HTR-8/SVneo (cell line): ENCODE results near the gene SVBP.

Experiments
- DNase-seq: peaks from one replicate; pipeline ENCODE4 v3.0.0; 2011; ENCODE audit warnings: low spot score, mixed read lengths; ENCODE audit not compliant: insufficient read length
- FAIRE-seq: peaks from 2 replicates; lab custom pipeline; 2011; peaks lifted over from hg19 to GRCh38; lab: Jason Lieb, UNC

Gene SVBP

GRCh38 chr1:42807056-42807668, 10.0 kb downstream of the SVBP start:
- DNase-seq (no peak), FAIRE-seq (no peak)

DNA sequence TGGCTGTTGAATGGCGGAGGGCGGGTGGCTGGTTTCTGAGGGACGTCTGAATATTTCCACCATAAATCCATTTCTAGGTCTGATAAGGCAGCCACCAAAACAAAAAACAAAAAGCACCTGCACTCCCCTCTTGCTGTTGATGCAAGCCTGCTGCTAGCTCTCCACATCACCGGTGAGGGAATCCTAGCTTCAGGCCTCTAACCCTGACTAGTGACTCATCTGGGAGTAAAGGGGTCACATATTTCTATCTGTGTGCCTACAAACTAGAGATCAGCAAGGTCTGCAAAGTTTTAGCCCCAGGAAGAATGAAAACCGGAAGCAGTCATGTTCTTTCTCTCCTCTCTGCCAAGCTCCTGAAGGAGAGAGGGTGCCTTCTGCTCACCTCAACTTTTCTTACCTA, 10.6 kb downstream of the SVBP start:
- peak; percentile 21 for DNase-seq
- no peak for FAIRE-seq

DNA sequence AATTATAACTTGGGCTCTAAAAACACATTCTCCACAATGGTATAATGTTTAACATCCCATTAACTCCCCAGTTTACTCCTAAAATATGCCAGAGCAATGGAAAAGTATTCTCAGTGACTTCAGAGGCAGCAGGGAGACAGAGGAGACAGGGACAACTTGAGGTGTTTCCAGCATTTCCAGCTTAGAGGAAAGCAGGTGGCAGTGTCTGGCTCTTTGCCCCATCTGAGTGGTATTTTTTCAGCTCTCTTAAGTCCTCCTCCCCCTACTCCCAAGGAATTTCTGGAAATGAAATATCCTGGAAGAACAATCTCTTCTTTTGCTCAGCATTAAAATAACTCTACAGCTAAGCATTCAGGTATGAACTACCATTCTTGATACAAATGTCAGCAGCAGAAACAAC, 11.0 kb downstream of the SVBP start:
- DNase-seq (no peak), FAIRE-seq (no peak)

DNA sequence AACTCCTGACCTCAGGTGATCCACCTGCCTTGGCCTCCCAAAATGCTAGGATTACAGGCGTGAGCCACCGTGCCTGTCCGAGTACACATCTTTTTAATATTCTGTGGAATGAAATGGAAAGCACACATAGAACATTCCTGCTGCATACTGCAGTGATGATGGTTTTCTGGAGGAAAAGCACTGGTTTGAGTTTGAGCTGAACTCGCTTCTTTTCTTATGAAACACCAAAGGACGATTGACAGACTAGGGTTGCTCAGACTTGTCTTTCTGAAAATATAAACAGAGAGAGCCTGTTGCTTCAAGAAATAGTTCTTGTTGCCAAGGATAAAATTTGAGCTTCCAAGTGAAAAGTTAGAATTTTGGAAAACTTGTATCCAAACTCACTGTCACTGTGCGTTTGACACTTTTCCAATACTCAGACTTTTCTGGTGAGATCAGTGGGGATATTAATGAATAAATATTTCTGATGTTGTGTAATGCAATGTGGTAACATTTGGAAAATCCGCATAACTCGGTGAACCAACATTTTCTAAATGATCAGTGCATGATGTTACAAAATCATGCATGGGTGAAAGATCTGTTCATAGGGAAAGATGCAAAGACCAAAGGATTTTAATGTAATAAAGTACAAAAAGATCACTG, 15.2 kb downstream of the SVBP start:
- DNase-seq, result no peak
- FAIRE-seq, result no peak

DNA sequence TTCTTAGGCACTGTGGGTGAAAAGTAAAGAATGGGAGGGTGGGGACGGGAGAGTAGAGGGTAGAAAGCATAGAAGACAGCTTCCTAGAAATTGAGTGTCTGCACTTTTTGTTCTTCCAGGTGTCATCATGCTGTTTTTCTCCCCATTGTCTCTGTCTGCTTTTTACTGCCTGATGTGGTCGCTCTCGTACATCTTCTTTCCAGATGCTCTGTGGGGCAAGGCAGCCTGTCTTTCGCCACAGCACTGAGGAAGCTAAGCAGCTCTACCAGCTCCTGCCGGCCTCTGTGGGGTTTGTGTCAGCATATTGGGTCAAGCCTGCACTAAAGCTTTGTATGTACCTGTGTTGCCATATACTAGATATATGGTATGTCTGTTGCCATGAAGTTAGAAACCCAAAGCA, 19.2 kb downstream of the SVBP start:
- no peak for FAIRE-seq
- no peak for DNase-seq

DNA sequence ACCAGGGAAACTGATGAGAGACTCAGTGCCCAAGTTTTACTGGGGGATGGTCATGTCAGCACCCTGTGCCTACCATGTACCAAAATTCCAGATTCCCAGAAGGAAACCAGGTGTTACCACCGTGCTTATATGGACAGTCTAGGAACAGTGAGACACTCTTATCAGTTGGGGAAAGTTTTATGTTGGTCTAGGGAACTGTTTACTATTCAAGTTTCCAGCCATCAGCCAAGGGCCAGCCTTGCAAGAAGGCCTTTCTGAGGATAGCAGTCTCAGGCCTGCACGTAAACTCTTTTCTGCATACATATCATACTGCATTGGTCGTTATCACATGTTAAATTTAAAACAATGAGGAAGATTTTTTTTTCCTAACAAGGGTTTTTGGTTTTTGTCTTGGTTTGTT, 19.8 kb downstream of the SVBP start:
- DNase-seq, result no peak
- no peak for FAIRE-seq

DNA sequence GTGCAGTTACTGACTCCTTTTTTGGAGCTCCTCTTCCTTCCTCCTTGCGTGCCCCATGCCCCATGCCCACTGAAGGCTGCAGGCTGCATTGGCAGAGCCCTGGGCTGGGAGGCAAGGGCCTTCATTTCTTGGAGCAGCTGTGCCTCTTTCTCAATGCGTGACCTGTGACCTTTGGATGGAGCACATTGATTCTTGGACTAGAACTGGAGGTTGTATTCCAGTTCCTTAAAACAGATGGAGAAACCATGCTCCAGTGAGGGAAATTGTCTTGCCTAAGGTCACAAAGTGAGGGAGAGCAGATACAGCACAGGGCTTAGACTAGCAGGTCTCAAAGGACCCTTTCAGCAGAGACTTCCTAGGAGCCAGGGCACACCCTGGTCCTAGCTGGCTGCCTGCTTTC, 23.4 kb downstream of the SVBP start:
- DNase-seq, result no peak
- no peak for FAIRE-seq

GRCh38 chr1:42788021-42788420, 29.2 kb downstream of the SVBP start:
- FAIRE-seq (no peak), DNase-seq (no peak)

- FAIRE-seq (no peak), DNase-seq (no peak)
Measured at GRCh38 chr1:42786097-42786496, 31.1 kb downstream of the SVBP start.

GRCh38 chr1:42784946-42785693, 32.1 kb downstream of the SVBP start, which contains the start of gene TMEM269:
Gene TMEM269, plus strand, starts transcription at chr1:42784991. Its CDS starts 4,903 bp downstream, at chr1:42789894.
- DNase-seq (no peak), FAIRE-seq (no peak)

GRCh38 chr1:42784547-42784945, 32.7 kb downstream of the SVBP start:
- DNase-seq (no peak), FAIRE-seq (no peak)

GRCh38 chr1:42783092-42783491, 34.1 kb downstream of the SVBP start:
- DNase-seq, result no peak
- FAIRE-seq, result no peak

DNA sequence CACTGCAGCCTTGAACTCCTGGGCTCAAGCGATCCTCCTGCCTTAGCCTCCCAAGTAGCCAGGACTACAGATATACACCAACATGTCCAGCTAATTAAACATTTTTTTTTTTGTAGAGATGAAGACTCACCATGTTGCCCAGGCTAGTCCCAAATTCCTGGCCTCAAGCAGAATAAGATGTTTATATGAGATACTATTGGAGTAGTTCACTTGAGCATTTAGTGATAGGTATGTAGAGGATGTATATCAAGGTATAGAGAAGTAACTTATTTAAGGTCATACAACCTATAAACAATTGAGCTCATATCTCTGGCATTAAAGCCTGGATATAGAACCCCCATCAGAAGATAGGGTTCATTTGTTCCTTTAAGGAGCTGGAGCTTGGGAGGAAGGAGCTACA, 37.0 kb downstream of the SVBP start:
- DNase-seq (no peak), FAIRE-seq (no peak)

GRCh38 chr1:42779725-42780124, 37.5 kb downstream of the SVBP start:
- FAIRE-seq, result no peak

DNA sequence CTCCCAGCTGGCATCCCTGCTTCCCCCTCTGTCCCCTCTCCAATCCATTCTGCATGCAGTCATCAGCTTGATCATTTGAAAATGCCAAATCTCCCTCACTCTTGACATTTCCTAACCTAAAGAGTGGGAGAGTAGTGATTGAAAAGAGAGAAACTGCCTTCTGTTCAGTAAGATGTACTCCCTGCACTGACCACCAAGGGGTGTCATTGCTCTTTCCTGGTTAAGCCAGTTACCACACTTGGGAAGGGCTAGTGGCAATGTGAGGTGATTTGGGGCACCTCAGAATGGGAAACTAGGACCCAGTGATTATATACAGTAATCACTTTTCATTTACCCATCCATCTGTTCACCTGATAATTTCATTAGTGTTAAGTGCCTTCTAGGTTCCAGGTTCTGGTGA, 39.3 kb downstream of the SVBP start:
- peak; percentile 57 for DNase-seq
- FAIRE-seq, result no peak

More at GRCh38 chr1:42779725-42780124, 37.5 kb downstream of the SVBP start:
- DNase-seq, result no peak

DNA sequence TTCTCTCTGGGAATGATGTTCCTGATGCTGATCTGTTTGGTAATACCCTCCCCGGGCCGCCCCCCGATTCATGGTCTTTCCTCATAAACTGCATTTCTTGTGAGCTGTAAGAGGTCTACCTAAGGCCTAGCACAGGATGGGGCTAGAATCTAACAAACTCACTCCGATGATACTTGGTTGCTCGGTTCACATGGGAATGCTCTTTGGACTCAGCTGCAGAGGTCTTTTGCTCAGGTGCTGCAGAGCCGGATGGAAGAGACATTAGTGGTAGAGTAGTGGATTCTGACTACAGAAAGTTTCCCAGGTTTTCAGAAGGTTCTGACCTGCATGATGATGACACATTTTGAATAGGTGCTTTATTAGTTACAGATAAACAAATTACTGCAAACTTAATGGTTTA, 40.7 kb downstream of the SVBP start:
- DNase-seq (no peak), FAIRE-seq (no peak)

DNA sequence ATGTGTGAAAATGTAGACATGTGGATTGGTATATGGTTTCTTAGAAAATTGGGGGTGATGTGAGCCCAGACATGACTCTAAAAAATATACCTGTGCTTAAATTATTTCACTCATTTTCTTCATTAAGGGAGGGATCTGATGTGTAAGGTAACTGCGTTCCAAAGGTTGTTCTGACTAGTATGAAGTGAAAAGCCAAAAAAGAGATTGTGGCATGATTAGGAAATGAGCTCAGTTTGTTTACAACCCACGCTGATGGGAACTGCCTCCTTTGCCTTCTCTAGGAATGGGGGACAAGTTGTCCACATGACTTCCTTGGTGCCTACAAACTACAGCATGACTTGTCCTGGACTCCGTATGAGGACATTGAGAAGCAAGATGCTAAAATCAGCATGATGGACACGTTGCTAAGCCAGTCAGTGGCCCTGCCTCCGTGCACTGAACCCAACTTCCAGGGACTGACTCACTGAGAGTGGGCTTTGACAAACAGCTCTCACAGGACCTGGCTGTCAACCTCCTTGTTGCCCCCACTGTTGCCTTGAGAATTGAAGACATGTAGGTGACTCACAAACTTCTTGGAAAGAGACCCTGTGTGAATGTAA, 42.2 kb downstream of the SVBP start:
- DNase-seq (no peak), FAIRE-seq (no peak)

- FAIRE-seq (no peak), DNase-seq (no peak)
Measured at GRCh38 chr1:42773420-42773819, 43.8 kb downstream of the SVBP start.

- FAIRE-seq, result no peak
- DNase-seq, result no peak
Measured at GRCh38 chr1:42769811-42770210, 47.4 kb downstream of the SVBP start.

DNA sequence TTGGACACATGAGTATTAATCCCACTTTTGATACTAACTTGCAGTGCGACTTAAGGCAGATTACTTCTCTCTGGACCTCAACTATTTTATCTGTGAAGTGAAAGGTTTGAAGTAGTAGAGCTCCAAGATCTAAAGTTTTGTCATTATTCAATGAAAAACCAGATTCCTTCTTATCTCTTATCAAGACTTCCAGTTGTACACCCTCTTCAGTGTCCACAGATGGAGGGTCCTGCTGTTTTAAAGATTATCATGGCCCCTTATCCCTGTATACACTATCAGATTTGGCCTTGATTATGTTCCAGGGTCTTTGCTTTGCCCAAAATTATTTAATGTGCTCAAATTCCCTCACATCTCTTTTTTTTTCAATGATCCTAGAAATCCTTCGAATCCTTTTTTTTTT, 49.0 kb downstream of the SVBP start:
- FAIRE-seq (no peak), DNase-seq (no peak)

DNA sequence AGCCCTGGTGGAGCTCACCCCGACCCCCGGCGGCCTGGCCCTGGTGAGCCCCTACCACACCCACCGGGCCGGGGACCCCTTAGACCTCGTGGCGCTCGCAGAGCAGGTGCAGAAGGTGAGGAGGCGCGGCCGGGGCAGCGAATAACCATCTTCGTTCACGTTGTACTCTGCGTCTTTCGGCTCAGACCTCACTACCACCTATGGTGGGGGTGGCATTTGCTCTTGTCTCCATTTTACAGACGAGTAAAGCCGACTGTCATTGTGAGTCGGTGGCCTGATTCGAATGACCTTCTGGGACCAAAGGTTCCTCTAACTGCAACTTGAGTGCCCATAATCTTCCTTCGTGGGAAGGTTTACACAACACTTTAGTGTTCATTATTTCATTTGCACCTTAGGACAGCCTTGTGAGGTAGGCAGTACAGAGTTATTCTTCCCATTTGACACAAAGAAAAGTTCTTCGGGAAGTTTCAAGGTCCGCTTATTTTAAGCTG, 49.6 kb downstream of the SVBP start:
- DNase-seq (no peak), FAIRE-seq (no peak)
